ENCODE data around the gene SNCAIP. TPM values are rescaled to one million over a fixed set of nuclear protein-coding genes. Genes with fewer than 3 reads are reported as not detected.
A peak's percentile ranks its signal among the peaks of the same experiment; 100 is the strongest.

Gene SNCAIP
- total RNA-seq, 1 donor from 2014 or later, result 1.8 TPM

DNA sequence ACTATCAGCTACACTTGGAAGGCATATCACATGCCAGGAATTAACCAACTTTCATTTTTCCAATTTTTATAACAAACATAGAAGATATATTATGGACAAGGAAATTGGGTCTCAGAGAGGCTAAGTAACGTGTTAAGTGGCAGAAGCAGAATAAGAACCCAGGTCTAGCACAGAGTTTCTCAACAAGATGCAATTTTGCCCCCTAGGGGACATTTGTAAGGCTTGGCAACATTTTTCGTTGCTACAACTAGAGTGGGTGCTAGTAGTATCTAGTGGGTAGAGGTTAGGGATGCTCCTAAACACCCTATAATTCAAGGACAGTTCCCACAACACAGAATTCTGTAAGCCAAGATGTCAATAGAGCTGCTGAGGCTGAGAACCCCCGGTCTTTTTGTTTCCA lies 180.6 kb downstream of the SNCAIP start:
- no peak overlapping the region for H3K4me3 ChIP-seq (ENCODE audit: low read depth, low read length)
- DNase-seq (ENCODE audit: low read depth), result no peak
- TF ChIP-seq, protein P1, sequence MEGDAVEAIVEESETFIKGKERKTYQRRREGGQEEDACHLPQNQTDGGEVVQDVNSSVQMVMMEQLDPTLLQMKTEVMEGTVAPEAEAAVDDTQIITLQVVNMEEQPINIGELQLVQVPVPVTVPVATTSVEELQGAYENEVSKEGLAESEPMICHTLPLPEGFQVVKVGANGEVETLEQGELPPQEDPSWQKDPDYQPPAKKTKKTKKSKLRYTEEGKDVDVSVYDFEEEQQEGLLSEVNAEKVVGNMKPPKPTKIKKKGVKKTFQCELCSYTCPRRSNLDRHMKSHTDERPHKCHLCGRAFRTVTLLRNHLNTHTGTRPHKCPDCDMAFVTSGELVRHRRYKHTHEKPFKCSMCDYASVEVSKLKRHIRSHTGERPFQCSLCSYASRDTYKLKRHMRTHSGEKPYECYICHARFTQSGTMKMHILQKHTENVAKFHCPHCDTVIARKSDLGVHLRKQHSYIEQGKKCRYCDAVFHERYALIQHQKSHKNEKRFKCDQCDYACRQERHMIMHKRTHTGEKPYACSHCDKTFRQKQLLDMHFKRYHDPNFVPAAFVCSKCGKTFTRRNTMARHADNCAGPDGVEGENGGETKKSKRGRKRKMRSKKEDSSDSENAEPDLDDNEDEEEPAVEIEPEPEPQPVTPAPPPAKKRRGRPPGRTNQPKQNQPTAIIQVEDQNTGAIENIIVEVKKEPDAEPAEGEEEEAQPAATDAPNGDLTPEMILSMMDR (conservative IDR thresholded peaks at IDR 0.05; ENCODE audit: low read depth, low read length), result peak; percentile 53

DNA sequence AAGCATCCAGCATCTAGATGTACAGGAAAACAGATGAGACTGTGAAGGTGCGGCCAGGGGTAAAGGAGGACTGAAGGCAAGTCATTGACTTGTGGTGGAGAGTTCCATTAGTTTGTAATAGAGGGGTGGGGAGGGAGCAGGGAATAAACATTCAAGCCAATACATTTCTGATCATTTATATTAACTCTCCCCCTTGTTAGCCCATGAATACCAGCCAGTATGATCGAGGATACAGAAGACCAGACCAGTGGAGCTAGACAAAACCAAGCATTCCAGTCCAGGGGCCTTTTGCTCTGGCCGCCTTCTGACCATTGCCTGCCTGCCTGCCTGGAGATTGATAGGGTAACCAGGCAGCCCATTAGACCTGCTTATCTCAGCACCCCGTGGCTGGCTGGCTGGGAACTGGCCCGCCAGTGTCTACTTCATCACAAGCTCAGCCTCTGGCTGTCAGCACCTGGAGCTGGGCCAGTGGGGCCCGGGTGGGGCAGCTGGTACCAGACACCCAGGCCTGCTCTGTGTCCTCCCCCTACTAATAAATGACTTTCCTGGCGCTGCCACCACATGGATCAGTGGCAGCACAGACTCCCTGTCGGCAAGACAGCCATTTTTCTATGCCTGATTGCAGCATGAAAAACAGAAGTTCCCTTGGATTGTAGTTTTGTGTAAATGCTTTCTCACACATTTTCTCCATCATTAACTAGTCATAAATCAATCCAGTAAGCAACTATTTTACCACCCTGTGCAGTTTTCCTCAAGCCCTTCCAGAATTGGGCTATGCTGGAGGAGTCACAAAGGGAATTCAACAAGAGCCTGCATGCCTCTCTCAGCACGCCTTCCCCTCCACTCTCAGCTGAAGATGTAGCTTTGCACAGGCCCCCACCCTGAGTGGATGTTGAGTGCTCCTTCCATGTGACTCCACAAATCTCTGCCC lies 181.3 kb downstream of the SNCAIP start:
- no peak for DNase-seq (ENCODE audit: low read depth)
- no peak overlapping the region for H3K4me3 ChIP-seq (ENCODE audit: low read depth, low read length)
- TF ChIP-seq, protein P1 (conservative IDR thresholded peaks at IDR 0.05; ENCODE audit: low read depth, low read length), result no peak

DNA sequence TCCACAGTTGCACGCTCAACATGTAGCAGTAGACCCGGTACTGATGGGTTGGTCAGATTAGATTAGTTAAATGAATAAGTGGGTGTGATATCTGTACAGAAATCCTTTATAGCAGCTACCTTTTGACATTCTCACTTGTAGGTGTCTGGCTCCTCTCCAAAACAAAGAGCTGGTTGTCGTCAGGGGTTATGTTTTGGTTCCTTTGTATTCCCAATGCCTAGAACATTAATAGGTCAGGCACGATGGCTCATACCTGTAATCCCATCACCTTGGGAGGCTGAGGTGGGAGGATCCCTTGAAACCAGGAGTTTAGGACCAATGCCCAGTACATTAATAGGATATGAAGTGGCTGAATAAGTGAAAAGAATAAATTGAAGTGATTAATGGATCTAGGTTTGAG lies 182.1 kb downstream of the SNCAIP start:
- DNase-seq (ENCODE audit: low read depth), result no peak
- TF ChIP-seq, protein P1 (conservative IDR thresholded peaks at IDR 0.05; ENCODE audit: low read depth, low read length), result no peak
- H3K4me3 ChIP-seq (ENCODE audit: low read depth, low read length), result no peak overlapping the region

DNA sequence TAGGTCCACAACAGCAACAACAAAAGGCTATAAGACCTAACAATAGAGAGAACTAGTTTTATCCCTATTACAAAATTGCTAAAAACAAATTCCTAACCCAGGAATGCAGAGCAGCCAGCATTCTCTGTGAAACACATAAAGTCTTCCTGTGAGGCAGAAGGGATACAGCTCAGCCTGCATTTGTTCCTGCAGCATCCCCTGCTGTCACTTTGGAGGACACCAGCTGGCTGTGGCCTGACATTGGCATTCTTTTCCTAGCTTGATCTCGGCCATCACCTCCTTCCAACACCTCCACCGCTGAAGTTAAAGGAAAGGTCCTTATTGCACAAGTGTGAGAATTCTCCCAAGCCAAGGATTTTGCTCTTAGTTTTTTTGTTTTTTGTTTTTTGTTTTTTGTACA lies 186.1 kb downstream of the SNCAIP start:
- no peak for DNase-seq (ENCODE audit: low read depth)
- TF ChIP-seq, protein P1 (conservative IDR thresholded peaks at IDR 0.05; ENCODE audit: low read depth, low read length), result peak; percentile 36
- no peak overlapping the region for H3K4me3 ChIP-seq (ENCODE audit: low read depth, low read length)

DNA sequence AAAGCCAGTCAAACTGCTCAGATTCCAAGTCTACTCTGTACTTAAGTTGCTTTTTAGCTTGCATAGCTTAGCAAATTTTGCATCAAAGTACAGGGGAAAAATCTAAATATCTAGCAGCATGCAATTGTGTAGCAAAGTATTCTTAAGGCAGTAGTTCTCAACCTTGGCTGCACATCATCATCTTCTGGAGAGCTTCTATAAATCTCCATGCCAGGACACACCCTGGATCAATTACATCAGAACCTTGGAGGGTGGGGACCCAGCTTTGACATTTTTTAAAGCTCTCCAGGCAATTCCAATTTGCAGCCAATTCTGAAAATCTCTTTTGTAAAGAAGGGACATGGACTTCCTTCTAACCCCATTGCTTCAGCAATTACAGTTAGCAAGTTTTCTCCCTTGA lies 187.5 kb downstream of the SNCAIP start:
- TF ChIP-seq, protein P1 (conservative IDR thresholded peaks at IDR 0.05; ENCODE audit: low read depth, low read length), result no peak
- DNase-seq (ENCODE audit: low read depth), result no peak

DNA sequence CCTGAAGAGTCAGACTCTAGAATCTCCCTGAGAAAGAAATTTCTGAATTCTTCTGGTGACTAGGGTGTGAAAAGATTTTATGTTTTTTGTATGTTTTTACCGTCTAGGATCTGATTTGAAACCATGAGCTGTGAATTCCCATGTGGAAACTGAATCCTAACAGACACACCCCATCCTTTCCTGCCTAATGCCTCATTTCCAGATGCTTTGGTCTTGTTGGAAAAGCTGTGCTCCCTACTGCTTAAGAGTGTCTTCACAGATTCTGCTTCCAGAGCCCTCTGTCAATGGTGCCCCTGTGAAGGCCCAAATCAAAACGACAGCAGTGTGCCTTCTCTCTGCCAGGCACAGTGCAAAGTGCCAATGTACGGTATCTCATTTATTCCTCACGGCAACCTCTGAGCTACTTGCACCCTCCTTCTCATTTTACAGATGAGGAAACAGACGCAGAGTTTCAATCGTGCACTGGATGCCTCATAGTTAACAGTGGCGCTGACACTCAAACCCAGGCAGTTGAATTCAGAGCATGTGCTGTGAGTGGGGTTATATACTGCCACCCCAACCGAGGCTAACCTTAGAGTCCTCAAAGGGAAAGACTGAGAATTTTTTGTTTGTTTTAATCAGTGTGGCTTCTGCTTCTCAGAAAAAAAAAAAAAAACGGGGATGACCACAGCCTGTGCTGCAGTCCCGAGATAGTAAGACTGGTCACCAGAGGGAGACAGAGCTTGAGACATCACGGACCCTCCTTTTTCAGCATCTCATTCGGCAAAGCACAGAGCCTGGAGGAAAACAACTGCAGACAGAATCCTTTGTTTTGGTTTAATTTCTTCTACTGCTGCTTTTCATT lies 188.4 kb downstream of the SNCAIP start:
- no peak for DNase-seq (ENCODE audit: low read depth)
- TF ChIP-seq, protein P1 (conservative IDR thresholded peaks at IDR 0.05; ENCODE audit: low read depth, low read length), result peak; percentile 57
- H3K4me3 ChIP-seq (ENCODE audit: low read depth, low read length), result no peak overlapping the region

More for the DNA sequence above, 187.5 kb downstream of the SNCAIP start:
- H3K4me3 ChIP-seq (ENCODE audit: low read depth, low read length), result no peak overlapping the region

All from epithelial cell of proximal tubule (primary cell).